A673 (cell line): ENCODE measurements around the gene LTC4S.

ENCODE experiments used
- EZH2 ChIP-seq: fragments of 200-600 bp; sonication (generic); IDR thresholded peaks from 2 replicates; pipeline ENCODE4 v1.6.1; 2017; ENCODE audit warnings: borderline replicate concordance, low read depth, mild to moderate bottlenecking, mixed read lengths, antibody characterized with exemption, low read length; ENCODE audit not compliant: poor library complexity, severe bottlenecking
- TF ChIP-seq, protein P1 (sequence below): fragments of 300-800, 200-600 bp; sonication (generic); conservative IDR thresholded peaks from 2 replicates; pipeline ENCODE4 v1.5.1; 2017; ENCODE audit warnings: low read depth, mild to moderate bottlenecking, antibody characterized with exemption, low read length, moderate library complexity, mixed read lengths

DNA sequence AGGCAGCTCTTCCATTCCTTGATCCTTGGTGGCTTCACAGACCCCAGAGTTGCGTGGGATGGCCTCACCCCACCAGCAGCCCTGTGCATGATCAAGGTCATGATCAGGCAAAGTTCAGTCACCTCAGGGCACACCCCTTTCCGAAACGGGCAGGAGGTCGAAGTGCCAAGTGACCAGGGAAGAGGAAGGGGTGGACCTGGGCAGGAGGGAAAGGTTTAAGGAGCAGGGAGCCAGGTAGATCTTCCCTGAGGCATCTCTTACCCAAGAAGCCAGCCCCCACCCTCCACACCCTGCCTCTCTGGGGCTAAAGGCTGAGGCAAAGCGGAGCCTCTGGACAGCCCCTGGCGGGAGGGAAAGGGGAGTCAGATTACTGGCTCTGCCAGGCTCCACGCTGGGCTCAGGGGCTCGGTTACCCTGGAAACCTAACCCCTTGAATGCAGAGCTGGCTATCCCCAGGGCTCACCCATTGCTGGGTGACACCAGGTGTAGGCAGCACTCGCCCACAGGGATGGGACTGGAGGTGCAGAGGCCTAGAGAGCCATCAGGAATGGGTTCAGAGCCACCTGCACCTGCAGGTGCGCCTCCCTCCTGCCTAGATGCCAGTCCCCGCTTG lies 9.3 kb downstream of the LTC4S start:
- TF ChIP-seq, protein P1, sequence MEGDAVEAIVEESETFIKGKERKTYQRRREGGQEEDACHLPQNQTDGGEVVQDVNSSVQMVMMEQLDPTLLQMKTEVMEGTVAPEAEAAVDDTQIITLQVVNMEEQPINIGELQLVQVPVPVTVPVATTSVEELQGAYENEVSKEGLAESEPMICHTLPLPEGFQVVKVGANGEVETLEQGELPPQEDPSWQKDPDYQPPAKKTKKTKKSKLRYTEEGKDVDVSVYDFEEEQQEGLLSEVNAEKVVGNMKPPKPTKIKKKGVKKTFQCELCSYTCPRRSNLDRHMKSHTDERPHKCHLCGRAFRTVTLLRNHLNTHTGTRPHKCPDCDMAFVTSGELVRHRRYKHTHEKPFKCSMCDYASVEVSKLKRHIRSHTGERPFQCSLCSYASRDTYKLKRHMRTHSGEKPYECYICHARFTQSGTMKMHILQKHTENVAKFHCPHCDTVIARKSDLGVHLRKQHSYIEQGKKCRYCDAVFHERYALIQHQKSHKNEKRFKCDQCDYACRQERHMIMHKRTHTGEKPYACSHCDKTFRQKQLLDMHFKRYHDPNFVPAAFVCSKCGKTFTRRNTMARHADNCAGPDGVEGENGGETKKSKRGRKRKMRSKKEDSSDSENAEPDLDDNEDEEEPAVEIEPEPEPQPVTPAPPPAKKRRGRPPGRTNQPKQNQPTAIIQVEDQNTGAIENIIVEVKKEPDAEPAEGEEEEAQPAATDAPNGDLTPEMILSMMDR: no peak
- no peak for TF ChIP-seq EZH2
